HG02852 (cell line): ENCODE data around the gene CYP21A2.
"Not testable (repeated sequence)": the region's sequence is repeated elsewhere in the genome, so short reads cannot be mapped to it uniquely, and the experiment has no call there.

Experiments
- ATAC-seq: cut with Tn5 transposase; IDR thresholded peaks from one replicate; pipeline ENCODE4 v1.9.1; 2021; ENCODE audit warnings: mild to moderate bottlenecking, moderate library complexity; ENCODE audit not compliant: unreplicated experiment

CYP21A2 gene

DNA sequence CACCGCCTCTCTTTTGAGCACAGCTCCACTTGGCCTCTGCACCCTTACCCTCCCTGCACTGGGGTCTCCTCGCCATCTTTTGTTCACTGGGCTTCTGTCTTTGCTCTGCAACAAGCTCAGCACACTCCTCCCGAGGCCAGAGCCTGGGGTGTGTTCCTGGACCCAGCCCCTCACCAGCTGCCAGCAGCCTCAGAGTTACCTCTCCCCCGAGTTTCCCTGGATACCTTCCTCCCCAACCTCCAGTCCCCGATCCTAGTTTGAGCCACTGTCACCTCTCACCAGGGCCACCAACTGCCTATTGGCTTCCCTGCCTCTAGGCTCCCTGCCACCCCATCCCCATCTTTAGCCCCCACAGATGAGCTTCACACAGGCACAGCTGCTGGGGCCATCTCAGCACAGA is 12.3 kb downstream of the CYP21A2 start:
- ATAC-seq, result no peak

DNA sequence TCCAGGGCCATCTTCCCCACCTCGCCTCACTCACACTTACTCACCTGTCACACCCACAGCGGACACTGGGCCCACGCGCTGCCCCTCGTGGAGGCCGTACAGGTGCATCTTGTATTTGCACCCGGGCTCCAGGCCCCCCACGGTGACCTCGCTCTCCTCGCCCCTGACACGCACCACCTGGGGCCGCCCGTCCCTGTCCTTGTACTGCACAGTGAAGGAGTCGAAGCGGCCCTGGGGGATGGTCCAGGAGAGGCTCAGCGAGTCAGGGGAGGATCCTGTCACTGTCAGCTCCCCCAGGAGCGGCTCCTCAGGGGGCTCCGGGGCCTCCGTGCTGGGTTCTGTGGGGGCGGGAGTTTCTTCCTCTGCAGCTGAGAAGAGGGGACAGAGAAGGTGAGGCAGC is 14.4 kb downstream of the CYP21A2 start:
- ATAC-seq, result not testable (repeated sequence)

DNA sequence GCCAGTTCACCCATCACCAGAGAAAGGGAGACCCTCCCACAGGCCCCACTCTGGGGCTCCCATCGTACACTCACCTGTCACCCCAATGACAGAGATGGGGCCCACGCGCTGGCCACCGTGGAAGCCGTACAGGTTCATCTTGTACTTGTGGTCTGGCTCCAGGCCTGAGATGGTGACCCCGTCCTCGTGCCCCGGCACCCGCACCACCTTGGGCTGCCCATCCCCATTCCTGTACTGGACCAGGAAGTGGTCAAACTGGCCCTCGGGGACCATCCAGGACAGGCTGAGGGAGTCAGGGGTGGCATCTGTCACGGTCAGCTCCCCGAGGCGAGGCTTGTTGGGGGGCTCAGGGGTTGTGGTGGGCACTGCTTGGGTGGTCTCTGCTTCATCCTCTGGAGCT is 15.1 kb downstream of the CYP21A2 start:
- ATAC-seq, result not testable (repeated sequence)

DNA sequence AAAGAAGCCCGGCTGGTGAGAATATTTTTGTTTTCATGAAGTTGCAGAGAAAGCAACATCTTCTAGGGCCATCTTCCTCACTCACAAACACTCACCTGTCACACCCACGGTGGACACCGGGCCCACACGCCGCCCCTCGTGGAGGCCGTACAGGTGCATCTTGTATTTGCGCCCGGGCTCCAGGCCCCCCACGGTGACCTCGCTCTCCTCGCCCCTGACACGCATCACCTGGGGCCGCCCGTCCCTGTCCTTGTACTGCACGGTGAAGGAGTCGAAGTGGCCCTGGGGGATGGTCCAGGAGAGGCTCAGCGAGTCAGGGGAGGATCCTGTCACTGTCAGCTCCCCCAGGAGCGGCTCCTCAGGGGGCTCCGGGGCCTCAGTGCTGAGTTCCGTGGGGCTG is 17.5 kb downstream of the CYP21A2 start:
- not testable (repeated sequence) for ATAC-seq

DNA sequence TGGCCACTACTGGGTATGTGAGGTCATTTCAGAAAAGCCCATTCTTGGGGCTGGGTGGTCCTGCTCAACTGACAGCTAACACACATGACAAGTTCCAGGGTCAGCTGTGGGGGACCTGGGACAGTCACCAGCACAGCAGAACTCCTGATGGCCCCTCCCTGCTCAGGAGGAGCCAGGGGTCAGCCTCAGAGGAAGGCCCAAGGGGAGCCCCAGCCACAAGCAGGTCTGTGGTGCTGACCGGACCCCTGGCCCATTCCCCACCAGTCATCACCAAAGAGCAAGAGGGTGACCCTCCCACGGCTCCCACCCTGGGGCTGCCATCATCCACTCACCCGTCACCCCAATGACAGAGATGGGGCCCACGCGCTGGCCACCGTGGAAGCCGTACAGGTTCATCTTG is 18.0 kb downstream of the CYP21A2 start:
- no peak for ATAC-seq

DNA sequence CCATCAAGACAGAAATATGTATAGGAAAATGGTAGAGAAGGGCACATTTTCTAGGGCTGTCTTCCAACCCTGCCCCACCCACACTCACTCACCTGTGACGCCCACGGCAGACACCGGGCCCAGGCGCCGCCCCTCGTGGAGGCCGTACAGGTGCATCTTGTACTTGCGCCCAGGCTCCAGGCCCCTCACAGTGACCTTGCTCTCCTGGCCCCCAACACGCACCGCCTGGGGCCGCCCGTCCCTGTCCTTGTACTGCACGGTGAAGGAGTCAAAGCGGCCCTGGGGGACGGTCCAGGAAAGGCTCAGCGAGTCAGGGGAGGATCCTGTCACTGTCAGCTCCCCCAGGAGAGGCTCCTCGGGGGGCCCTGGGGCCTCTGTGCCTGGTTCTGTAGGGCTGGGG is 19.8 kb downstream of the CYP21A2 start:
- ATAC-seq, result no peak

DNA sequence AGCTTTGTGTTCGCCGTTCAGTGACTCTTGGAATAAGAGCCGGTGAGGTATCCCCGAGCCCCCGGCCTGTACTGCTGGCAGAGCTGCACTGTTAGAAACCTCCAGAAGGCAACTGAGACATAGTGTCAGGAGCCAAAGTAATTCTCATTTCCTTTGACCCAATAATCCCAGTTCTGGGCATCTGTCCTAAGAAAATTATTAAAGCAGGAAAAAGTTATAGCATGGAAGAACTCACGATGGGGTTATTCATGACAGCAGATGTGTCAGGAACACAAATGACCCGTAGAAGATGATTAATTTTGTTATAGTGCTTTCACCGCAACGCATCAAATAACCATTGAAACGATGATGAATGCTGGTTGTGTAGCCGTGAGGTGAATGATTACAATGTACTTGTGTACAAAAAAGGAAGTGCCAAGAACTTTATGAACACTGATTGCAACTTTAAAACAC is 20.3 kb downstream of the CYP21A2 start:
- ATAC-seq, result no peak

DNA sequence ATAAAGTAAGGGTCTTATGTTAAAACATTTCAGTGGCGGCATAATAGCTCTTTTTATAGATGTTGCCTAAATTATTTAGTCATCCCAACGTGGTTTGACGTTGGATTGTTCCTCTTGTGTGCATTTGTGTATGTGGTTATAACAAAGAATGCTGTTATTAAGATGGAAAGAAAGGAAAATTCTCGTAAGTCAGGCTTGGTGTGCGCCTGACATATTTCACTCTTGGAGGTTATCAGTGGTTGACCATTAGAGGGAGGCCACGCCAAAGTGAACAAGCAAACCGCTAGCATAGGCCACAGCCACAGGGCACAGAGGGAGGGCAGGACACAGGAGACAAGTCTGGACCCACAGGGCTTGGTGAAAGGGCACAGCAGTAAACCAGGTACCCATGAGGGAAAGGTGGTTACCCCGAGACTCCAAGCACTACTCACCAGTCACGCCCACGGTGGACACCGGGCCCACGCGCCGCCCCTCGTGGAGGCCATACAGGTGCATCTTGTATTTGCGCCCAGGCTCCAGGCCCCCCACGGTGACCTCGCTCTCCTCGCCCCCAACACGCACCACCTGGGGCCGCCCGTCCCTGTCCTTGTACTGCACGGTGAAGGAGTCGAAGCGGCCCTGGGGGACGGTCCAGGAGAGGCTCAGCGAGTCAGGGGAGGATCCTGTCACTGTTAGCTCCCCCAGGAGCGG is 22.9 kb downstream of the CYP21A2 start:
- ATAC-seq, result no peak

DNA sequence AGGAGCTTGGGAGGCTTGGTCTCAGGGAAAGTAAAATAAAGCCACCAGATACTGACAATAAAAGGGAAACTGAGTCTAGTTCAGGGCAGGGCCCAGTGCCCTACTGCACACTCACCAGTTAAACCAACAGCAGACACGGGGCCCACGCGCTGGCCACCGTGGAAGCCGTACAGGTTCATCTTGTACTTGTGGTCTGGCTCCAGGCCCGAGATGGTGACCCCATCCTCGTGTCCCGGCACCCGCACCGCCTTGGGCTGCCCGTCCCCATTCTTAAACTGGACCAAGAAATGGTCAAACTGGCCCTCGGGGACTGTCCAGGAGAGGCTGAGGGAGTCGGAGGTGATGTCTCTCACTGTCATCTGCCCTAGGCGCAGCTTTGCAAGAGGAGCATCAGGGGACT is 26.5 kb downstream of the CYP21A2 start:
- ATAC-seq, result no peak

DNA sequence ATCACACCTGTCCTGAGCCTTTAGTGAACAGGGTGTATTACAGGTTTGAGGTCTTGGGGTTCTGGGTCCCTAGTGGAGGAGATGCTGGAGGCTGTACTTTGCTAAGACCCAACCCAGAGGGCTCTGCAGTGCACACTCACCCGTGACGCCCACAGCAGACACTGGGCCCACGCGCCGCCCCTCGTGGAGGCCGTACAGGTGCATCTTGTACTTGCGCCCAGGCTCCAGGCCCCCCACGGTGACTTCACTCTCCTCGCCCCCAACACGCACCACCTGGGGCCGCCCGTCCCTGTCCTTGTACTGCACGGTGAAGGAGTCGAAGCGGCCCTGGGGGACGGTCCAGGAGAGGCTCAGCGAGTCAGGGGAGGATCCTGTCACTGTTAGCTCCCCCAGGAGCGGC is 29.3 kb downstream of the CYP21A2 start:
- ATAC-seq, result not testable (repeated sequence)

DNA sequence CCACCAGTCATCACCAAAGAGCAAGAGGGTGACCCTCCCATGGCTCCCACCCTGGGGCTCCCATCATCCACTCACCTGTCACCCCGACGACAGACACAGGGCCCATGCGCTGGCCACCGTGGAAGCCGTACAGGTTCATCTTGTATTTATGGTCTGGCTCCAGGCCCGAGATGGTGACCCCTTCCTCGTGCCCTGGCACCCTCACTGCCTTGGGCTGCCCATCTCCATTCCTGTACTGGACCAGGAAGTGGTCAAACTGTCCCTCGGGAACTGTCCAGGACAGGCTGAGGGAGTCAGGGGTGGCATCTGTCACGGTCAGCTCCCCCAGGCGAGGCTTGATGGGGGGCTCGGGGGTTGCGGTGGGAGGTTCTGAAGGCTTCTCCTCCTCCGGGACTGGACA is 30.1 kb downstream of the CYP21A2 start:
- ATAC-seq, result not testable (repeated sequence)

DNA sequence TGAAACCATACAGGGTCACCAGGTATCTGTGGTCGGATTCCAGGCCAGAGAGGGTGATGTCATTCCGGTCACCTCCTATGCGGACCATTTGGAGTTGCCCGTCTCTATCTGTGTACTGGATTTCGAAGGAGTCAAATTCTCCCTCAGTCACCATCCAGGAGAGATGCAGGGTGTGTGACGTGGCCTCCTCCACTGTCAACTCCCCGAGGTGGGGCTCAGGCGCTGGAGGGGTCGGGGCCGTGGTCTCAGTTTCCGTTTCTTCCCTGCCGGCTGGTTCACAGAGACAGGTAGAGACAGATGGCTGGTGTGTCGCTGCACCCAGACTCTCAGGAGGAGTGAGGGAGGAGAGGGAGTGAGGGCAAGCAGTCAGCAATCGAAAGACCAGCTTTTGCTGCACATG is 30.7 kb downstream of the CYP21A2 start:
- no peak for ATAC-seq

DNA sequence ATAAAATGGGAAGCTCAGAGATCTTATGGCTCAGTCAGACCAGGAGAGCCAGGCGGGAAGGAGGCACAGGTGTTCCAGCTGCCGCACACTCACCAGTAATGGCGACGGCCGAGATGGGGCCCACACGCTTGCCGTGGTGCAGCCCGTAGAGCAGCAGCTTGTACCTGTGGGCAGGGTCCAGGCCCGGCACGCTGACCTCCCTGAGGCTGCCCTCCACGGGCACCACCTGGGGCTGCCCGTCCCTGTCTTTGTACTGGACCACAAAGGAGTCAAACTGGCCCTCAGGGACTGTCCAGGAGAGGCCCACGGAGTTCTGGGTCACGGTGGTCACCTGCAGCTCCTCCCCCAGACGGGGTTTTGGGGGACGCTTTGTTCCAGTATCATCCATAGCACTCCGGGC is 31.2 kb downstream of the CYP21A2 start:
- ATAC-seq, result no peak

DNA sequence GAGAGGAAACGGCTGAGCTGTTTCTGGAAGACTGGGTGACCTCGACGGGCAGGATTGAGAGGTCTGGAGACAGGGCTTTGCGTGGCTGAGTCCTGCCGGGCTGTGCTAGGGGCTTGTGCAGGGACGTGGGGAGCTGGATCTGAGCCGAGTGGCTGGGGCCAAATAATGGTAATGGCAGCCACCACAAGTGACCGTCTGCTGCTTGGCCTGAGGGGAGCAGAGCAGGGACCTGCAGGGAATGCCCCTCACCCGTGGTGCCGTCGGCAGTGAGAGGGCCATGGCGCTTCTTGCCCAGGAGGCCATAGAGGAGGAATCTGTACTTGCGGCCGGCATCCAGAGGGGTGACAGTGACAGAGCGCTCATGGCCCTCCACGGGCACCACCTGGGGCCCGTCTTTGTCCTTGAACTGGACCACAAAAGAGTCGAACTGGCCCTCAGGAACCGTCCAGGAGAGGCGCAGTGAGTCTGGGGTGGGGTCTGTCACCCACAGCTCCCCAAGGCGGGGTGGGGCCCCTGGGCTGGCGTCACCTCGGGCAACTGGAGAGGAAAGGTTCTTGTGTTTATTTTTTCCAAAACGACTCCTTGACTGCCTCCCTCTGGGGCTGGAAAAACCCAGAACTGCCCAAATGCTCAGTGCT is 31.8 kb downstream of the CYP21A2 start:
- no peak for ATAC-seq

DNA sequence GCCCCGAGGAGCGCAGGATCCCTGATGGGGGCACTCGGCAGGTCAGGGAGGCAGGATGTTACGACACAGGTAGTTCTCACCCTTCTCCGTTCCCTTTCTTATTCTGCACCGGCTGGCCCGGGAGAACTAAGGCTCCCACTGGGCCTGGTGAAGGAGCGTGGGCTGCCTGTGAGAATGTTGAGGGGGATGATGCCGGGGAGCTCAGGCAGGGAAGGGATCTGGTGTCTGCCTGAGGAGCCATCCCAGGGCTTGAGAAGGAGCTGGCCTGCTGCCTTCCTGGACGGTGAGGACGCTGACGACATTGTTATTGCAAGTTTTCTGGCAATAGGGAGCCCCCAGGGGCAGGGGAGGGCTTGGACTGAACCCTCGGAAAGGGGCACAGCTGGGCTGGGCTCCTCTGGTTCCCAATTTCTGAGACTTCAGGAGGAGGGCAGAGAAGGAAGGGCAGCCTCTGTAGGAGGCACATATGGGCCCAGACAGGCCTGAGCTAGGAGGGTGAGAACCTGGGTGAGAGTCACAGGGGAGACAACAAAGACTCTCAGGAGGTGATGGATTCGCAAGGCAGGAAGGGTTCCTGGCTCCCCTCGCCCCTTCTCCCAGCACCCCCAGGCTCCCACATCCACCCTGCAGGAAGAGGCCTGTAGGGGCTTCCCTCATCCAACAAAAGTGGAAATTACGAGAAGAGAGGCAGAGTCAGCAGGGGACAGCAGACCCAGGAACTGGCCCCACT is 32.8 kb downstream of the CYP21A2 start:
- no peak for ATAC-seq

DNA sequence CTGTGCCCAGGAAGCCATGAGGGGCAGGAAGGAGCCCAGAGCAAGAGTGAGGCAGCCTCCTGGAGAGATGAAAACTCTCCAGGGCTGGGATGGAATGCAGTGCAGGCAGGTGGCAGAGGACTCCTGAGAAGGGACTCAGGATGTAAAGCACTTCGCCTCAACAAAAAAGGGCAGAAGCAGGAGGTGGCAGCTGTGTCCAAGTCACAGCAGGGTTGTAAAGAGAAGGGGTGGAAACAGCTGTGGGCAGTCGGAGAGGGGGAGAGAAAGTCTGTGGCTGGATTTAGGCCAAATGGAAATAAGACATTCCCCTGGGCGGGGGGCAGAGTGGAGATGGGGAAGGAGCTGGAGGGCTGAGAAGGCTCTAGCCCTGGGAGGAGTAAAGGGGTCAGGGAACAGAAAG is 34.9 kb downstream of the CYP21A2 start:
- ATAC-seq, result no peak

DNA sequence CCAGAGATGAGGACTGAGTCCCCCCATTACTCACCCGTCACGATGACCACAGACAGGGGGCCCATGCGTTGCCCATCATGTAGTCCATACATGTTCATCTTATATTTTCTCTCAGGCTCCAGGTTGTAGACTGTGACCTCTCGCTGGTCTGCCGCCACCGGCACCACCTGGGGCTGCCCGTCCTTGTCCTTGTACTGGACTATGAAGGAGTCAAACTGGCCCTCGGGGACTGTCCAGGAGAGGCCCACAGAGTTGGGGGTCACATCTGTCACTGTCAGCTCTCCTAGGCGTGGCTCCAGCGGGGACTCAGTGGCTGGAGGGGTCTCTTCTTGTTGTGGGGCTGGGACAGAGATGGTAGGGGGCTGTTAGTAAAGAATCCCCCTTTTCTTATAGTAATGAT is 35.4 kb downstream of the CYP21A2 start:
- no peak for ATAC-seq

DNA sequence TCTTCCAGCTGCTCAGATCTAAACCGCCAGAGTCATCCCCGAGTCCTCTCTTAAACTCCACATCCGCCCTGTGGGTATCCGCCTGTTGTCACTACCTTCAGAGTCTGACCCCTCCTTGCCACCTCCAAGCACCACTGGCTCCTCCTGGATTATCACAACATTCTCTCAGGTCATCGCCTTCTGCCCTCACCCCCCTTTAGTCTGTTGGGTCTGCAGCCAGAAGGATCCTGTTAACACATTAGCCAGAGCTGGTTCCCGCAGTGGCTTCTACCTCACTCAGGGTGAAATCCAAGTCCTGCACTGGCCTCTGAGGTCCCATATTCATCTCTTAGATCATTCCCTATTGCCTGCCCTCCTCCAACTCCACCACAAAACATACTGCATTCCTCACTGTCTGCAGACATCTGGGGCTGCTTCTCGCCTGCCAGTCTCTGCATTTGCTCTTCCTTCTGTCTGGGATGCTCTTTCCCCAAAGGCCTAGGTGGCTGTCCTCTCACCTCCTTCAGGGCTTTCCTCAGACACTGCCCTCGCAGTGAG is 36.8 kb downstream of the CYP21A2 start:
- ATAC-seq, result no peak

DNA sequence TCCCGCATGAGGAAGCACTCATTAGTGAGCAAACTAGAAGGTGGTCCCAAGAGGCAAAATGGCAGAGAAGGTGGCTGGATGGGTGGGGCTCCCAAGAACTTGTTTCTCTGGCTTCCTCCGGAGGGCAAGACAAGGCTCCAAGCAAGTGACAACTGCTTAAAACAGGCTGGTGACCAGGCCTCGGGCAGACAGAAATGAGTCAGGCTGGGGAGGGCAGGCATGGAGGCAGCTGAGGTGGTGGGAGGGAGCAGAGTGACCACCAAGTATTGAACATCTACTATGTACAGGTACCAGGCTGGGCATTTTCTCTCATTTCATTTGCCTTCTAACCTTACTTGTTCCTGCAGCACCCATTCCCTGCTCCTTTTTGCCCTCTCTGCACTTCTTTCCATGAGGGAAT is 37.6 kb downstream of the CYP21A2 start:
- no peak for ATAC-seq

DNA sequence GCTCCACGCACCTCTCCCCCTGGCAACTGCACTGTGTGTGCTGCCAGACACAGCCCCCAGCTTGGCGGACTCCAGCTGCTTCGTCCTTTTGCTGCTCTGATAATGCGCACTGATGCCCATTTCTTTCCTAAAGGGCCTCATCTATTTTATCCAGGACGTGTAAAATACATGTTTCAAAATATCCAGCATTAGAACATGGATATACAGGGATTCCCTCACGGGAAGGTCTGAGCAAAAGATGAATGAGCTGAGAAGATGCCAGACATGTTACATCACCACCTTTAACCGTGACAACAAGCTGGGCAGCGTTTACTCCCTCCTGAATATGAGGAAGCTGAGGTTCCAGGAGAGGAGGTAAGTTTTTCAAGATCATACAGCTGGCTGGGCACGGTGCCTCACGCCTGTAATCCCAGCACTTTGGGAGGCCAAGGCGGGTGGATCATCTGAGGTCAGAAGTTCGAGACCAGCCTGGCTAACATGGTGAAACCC is 38.1 kb downstream of the CYP21A2 start:
- ATAC-seq, result no peak

DNA sequence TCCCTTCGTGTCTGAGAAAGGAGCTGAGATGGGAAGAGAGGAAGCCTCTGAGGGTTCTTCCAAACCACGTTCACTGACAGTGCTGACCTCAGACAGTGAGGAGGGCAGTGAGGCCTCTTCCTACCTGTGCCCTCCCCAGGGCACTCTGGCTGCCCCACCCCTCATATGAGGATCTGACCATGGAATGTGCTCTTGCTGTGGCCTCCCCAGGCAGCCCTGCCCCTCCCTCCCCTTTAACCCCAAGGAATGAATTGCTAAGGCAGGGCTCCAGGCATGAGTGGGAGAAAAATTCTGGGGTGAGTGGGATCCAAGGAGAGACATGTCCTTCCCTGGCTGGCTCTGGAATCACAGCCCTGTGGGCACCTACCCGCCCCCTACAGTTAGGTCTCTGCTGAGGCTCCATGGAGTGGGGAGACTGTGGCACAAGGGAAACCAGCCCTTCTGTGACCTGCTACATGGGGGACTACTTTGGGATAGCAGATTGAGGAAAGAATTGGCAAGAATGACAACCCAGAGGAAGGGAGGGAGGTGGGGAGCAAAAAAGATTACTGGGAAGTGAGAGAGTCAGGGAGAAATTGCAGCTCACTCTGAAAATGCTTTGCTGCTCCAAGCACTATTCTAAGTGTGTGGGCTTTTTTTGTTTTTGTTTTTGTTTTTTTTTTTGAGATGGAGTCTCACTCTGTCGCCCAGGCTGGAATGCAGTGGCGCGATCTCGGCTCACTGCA is 41.5 kb downstream of the CYP21A2 start:
- no peak for ATAC-seq
